ENCODE data around the gene INHBE.

Gene INHBE

DNA sequence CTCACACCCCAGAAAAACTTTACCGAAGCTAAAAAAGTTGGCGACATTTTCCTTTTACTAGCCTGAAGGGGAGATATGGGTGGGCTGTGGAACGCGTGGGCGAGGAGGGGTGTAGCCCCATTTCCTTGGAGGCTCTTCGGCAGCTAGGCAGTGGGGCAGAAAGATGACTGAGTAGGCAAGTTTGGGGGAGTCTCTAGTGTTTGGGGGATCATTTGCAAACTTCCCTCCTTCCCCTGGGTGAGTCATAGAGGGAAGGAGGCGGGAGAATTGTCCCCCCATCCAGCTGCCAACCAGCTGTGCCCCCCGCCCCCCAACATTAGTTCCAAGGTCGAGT, 6.8 kb downstream of the INHBE start:
- DNase-seq = no peak

DNA sequence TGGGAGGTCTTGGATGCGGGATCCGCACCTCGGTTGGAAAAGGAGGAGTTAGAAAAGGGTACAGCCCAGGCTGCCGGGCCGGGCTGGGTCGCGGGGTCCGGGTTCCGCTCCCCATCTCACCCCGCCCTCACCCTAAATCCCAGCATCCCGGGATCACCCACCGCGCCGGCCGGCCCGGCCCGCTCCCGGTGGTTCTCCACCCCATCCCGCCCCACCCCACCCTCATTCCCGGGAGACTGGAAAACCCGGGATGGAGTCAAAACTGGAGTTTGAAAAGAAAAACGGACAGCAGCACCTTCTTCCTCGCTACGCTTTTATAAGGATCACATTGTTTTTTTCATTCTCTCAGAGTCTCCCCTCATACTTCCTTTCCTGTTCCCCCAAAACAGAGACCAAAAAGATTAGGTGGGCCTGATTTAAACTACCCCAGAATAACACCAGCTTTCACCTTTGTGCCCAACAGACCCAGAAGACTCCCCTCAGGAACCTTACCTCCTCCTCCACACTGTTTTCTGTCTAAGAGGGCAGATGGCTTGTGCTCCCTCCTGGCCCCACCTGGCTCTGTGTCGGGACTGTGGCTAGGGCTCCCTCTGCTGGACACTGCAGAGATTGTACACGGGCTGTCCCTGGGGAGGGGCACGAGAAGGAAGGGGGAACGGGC, 7.3 kb downstream of the INHBE start:
- no peak for DNase-seq

DNA sequence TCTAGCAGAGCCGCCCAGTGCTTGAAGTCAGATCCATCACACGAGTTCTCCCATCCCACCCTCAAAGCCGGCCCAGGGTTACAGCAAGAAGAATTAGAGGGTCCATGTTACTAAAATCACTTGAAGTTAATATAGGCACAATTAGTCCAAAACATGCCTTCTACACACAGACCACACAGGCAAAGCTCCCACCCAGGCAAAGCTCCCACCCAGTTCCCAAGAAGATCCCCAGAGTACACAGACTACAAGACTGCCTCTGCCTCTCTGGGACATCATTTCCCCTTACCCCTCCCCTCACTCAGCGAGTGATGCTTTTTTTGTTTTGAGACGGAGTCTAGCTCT, 7.8 kb downstream of the INHBE start:
- DNase-seq = no peak

- DNase-seq = no peak
These were observed 9.5 kb downstream of the INHBE start for GRCh38 chr12:57464569-57464968.

- no peak for DNase-seq
These were observed 10.1 kb downstream of the INHBE start for GRCh38 chr12:57465030-57465746.

DNA sequence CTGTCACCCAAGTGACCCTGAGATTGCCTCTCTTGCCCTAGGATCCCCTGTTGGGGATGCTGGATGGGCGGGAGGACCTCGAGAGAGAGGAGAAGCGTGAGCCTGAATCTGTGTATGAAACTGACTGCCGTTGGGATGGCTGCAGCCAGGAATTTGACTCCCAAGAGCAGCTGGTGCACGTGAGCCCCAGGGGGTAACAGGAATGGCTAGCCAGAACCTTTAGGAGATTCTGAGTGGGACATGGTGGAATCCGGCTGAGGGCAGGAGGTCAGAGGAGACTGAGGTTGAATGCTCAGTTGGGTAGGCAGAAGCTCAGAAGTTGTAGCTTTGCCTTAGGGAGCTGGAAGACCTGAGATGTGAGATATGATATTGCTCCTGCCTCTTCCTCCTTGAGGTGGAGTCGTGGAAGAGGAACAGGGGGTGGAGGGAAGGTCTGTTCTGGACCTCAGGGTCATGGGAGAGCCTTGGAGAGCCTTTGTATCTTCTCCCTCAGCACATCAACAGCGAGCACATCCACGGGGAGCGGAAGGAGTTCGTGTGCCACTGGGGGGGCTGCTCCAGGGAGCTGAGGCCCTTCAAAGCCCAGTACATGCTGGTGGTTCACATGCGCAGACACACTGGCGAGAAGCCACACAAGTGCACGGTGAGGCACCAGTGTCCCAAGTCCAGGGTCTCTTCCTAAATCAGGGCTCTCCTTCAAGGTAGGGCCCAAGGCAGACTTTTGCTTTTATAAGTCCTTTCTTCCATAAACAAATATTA, 10.8 kb downstream of the INHBE start:
- DNase-seq = no peak

DNA sequence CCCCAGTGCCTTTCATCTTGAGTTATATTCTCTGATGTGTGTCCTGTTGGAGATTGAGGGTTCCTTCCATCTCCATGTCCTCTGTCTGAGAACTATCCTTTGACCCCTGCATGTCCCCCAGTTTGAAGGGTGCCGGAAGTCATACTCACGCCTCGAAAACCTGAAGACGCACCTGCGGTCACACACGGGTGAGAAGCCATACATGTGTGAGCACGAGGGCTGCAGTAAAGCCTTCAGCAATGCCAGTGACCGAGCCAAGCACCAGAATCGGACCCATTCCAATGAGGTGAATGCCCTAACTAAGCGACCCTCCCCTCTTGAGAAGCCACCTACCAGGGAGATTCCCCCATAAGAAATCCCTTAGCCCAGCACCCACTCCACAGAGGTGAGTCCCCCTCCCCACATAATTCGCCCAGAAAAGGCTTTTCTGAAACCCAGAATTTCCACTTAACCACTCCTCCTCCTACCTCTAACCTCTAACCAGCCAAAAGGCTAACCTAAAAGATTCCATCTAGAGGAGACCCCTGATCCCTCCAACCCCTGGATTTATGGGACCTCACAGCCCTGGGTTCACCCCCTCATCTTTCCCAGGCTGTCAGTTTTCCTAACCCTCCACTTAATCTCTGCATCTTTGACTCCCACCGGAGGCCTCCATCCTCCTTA, 12.2 kb downstream of the INHBE start:
- no peak for DNase-seq

- no peak for DNase-seq
These were observed 12.8 kb downstream of the INHBE start for GRCh38 chr12:57467915-57468314.

DNA sequence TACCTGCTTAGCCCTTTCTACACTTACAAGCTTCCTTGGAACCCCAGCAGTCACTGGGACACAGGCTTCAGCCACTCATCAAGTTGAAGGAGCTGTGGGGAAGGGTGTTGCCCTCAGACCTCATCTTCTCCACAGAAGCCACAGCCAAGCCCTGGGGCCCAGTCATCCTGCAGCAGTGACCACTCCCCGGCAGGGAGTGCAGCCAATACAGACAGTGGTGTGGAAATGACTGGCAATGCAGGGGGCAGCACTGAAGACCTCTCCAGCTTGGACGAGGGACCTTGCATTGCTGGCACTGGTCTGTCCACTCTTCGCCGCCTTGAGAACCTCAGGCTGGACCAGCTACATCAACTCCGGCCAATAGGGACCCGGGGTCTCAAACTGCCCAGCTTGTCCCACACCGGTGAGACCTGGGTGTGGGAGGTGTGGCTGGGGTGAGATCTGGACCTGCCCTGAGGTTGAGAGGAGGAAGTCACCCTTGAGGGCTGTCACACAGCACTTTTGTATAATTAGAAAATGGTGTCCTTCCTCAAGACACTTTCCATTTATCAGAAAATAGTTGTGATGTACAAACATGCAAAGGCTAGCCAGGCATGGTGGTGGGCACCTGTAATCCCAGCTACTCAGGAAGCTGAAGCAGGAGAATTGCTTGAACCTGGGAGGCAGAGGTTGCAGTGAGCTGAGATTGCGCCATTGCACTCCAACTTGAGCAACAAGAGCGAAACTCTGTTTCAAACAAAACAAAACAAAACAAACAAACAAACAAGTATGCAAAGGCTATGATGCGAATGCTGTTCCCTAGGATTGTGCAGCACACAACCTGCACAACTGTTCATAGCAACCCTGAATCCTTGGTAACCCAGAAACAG, 14.4 kb downstream of the INHBE start:
- DNase-seq = no peak

DNA sequence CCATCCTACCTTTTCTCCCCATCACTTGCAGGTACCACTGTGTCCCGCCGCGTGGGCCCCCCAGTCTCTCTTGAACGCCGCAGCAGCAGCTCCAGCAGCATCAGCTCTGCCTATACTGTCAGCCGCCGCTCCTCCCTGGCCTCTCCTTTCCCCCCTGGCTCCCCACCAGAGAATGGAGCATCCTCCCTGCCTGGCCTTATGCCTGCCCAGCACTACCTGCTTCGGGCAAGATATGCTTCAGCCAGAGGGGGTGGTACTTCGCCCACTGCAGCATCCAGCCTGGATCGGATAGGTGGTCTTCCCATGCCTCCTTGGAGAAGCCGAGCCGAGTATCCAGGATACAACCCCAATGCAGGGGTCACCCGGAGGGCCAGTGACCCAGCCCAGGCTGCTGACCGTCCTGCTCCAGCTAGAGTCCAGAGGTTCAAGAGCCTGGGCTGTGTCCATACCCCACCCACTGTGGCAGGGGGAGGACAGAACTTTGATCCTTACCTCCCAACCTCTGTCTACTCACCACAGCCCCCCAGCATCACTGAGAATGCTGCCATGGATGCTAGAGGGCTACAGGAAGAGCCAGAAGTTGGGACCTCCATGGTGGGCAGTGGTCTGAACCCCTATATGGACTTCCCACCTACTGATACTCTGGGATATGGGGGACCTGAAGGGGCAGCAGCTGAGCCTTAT, 15.3 kb downstream of the INHBE start:
- no peak for DNase-seq

GRCh38 chr12:57470970-57471656, 16.0 kb downstream of the INHBE start:
- DNase-seq = no peak

DNA sequence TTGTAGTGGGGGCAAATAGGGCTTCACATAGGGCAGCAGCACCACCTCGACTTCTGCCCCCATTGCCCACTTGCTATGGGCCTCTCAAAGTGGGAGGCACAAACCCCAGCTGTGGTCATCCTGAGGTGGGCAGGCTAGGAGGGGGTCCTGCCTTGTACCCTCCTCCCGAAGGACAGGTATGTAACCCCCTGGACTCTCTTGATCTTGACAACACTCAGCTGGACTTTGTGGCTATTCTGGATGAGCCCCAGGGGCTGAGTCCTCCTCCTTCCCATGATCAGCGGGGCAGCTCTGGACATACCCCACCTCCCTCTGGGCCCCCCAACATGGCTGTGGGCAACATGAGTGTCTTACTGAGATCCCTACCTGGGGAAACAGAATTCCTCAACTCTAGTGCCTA, 16.6 kb downstream of the INHBE start:
- no peak for DNase-seq

DNA sequence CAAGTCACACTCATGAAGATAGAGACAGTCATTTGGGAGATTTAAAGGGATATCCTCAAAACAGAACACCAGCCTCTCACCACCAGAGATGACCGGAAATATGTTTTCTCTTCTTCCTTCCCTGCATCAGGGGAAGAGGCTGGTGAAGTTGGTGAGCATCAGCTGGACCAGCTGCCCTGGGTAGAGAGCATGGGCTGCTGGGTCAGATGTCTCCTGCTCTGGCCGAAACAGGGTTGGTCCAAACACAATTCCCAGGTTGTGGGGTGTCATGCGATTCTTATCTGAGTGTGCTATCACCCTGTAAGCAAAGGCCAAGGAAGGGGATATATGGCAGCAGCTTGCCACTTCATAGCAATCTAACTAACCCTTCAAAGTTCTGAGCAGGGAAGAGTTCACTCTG, 17.3 kb downstream of the INHBE start:
- no peak for DNase-seq

DNA sequence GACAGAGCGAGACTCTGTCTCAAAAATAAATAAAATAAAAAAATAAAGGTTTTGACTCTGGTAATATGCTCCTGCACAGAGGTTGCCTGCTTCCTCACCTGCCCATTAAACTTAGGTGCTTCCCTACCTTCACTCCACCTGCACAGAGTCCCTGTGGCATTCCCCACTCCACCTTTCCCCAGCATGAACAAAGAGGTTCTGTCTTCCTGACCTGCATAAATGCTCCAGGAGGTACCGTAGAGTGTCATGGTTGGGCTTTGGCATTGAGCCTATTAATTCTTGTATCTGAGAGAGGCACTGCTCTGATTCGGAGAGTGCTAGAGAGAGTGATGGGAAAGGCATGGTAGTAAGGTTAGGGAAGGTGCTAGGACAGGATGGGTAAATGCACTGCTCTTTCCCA, 18.3 kb downstream of the INHBE start:
- DNase-seq = no peak

DNA sequence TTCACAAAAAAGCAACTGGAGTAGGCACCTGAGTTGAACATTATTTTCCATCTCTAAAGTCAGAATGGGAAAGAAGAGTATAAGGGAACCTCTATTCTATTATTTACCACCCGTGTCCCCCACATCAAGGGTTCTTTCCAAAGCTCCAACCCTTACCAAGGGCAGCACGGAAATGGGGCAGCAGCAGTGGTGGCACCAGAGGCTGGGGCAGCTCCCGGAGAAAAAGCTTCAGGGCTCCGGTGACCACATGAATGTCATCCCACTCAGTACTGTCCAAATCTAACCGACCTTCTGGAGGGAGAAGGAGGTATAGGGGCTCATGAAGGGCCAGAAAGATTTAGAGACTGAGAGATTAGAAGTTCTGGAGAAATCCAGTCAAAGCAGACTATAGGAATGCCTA, 18.8 kb downstream of the INHBE start:
- DNase-seq = no peak

DNA sequence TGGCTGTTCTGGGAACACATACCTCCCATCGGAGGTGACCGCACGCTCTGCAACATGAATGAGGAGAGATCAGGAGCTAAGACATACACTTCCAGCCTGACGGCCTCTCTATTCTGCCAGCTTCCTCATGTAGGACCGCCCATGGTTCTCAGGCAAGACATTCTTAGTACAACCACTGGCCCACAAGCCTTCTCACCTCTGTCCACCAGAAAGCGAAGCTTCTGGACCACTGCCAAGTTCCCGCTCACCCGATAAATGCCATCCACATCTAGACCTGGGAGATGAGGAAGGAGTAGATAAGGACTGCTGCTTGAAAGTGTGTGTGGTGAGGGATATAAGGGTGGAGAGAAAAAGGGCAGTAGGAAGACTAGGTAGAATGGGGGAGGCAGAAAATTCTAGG, 19.3 kb downstream of the INHBE start:
- no peak for DNase-seq

DNA sequence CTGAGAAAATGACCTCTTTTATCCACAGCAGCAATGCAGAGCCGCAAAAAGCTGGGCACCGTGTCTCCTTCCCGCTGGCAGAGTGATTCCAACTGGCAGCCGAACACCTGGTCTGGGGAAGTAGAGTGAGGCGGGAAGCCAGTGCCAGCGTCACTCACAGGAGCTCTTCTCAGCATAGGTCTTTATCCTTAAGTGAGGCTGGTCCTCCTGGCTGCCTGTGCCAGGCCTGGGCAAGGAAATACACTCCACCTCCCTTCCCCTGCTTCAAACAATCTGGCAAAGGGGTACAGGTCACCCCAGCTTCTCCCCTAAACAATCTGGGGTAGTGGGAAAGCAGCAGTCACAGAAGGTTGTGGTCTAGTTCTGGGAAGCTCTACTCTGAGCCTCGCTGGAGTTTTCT, 19.8 kb downstream of the INHBE start:
- no peak for DNase-seq

DNA sequence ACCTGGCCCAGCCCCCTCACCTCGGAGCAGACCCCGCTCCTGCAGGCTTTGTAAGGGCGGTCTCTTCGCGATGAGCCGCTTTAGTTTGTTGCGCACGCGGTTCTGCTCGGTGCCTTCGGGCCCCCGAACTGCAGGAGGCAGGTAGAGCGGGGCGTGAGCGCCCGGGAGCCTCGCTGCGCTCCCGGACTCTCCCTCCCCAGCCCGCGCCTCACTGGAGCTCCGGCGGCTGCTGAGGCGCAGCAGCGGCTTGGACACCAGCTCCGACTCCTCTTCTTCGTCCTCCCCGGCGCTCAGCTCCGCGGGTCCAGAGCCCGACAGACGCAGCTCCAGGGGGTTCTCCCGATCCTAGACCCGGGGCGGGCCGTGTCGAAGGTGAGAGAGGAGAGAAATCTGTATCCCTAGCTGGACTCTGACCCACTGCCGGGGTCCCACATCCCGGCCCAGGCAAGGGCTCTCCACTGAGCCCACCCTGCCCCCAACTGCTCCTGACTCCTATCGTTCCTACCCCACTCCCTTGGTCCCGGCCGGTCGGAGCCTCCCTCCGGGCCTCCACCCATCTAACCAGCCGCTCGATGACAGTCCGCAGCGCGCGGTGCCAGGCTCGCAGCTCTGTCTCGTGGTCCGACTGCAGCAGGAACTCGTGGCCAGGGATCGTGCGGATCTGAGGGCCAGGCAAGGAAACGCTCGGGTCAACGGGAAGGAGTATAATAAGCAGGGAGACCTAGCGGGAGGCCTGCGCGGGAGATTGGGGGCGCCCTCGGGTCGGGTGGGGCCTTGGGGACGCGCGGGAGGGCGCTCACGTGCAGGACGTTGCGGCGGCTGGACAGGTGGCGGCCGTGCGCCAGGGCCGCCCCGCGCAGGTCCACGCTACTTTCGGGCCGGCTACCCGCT, 20.4 kb downstream of the INHBE start:
- DNase-seq = no peak

DNA sequence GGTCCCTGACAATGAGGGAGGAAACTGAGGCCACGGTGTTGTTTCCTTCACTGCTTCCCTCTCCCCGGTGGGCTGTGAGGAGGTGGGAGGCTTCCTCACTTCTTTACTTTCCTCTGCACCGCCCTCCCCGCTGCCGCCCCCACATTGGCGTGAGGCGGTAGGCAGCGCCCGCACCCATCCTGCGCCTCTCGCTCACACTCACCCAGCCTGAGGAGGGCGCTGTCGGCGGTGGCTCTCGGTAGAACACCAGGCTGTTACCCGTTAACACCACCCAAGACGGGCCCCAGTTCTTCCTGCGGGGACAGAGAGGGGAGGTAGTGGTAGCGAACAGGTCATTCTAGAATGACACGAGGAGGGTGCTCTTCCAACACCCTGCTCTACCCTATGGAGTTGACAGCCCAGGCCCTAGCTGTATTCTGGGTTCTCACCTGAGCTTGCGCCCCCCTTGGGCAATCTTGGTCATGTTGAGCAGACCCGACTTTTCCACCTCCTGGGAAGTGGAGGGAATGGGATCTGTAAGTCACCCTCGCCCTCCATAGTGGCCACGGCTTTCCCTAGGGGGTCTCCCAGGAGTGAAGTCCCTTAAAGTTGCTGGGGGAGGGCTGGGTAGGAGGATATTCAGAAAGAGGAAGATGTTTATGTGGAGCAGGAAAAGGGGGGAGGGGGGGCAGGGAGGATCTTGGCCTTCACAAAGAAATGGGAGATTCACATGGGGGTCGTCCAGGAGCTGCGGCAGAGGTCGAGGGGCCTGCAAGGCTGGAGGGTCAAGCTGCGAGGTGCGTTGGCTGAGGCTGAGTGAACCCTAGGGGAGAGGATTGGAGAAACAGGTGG, 21.3 kb downstream of the INHBE start:
- DNase-seq = no peak

Measured in SIG-M5 (cell line).